VCaP (cell line): ENCODE measurements around the gene MAGEA3.
"Not testable (repeated sequence)": the region's sequence is repeated elsewhere in the genome, so short reads cannot be mapped to it uniquely, and the experiment has no call there.

Source experiments
- H3K27ac ChIP-seq: fragments of 450-650 bp; 2 replicates; pipeline ENCODE4 v1.5.1; 2017
- CTCF ChIP-seq: fragments of 450-650 bp; conservative IDR thresholded peaks from 2 replicates; pipeline ENCODE4 v1.5.1; 2017; ENCODE audit warnings: mild to moderate bottlenecking, moderate library complexity

The MAGEA3 gene

GRCh38 chrX:152674135-152674534, 24.5 kb upstream of the MAGEA3 start:
- TF ChIP-seq CTCF, result no peak
- H3K27ac ChIP-seq, result no peak overlapping the region

- H3K27ac ChIP-seq, result not testable (repeated sequence)
Observed at GRCh38 chrX:152674652-152675051, 23.9 kb upstream of the MAGEA3 start.

GRCh38 chrX:152681012-152681411, 17.6 kb upstream of the MAGEA3 start:
- H3K27ac ChIP-seq, result not testable (repeated sequence)

- not testable (repeated sequence) for H3K27ac ChIP-seq
Observed at GRCh38 chrX:152700390-152700789, 1.8 kb downstream of the MAGEA3 start.

- H3K27ac ChIP-seq, result not testable (repeated sequence)
Observed at GRCh38 chrX:152706500-152706899, 7.9 kb downstream of the MAGEA3 start.

- not testable (repeated sequence) for H3K27ac ChIP-seq
Observed at GRCh38 chrX:152709173-152709572, 10.6 kb downstream of the MAGEA3 start, which contains the start of gene CSAG2. Gene CSAG2 (minus strand): TSS chrX:152709273. CDS start chrX:152709112, 161 bp downstream.

GRCh38 chrX:152713195-152713594, 14.6 kb downstream of the MAGEA3 start:
- H3K27ac ChIP-seq, result not testable (repeated sequence)

- H3K27ac ChIP-seq, result not testable (repeated sequence)
Observed at GRCh38 chrX:152713815-152714787, 15.5 kb downstream of the MAGEA3 start, which contains the start of gene MAGEA2B. Gene MAGEA2B (plus strand): TSS chrX:152714628. CDS start chrX:152717107, 2,479 bp downstream.

- no peak for TF ChIP-seq CTCF
- no peak overlapping the region for H3K27ac ChIP-seq
Observed at GRCh38 chrX:152725409-152725808, 26.8 kb downstream of the MAGEA3 start.

GRCh38 chrX:152733261-152733975, 34.8 kb downstream of the MAGEA3 start, which contains the start of the genes CSAG1 and MAGEA12:
Gene CSAG1 (minus strand): TSS chrX:152733721. CDS start chrX:152732460, 1,261 bp downstream.
Gene MAGEA12 (plus strand): TSS chrX:152733757. CDS start chrX:152736162, 2,405 bp downstream.
- no peak within 1 kb of the TSS for H3K27ac ChIP-seq
- no peak for TF ChIP-seq CTCF

- not testable (repeated sequence) for H3K27ac ChIP-seq
Observed at GRCh38 chrX:152734143-152734858, 35.7 kb downstream of the MAGEA3 start.
